Measurements from ENCODE around the gene FRMD4A.

Gene FRMD4A

DNA sequence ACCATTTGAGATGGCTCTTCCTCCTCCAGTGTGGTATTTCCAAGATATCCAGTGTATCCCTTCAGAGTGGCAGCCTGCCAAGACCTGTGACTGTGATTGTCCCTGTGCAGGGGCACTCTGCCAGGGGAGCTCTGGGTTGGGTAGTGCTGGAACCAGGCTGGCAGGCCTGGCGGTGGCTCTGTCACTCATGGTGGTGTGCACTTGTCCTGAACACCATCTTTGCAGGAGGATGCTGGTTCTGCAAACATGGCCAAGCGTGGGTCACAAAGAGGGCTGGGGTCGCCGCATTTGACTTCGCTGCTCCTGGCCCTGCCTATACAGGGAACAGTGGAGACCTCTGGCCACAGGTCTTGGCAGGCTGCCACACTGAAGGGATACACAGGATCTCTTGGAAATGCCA lies 538.7 kb downstream of the FRMD4A start:
- ChIA-PET CTCF (no interaction called here), POLR2A (no interaction called here)
- DNase-seq (ENCODE audit: extremely low spot score) = no peak
- TF ChIP-seq NFRKB (IDR thresholded peaks at IDR 0.05) (no peak), ELF4 (IDR thresholded peaks at IDR 0.05) (no peak), HDGF (IDR thresholded peaks at IDR 0.05; ENCODE audit: borderline replicate concordance) (no peak)
- TF ChIP-seq, protein P1, sequence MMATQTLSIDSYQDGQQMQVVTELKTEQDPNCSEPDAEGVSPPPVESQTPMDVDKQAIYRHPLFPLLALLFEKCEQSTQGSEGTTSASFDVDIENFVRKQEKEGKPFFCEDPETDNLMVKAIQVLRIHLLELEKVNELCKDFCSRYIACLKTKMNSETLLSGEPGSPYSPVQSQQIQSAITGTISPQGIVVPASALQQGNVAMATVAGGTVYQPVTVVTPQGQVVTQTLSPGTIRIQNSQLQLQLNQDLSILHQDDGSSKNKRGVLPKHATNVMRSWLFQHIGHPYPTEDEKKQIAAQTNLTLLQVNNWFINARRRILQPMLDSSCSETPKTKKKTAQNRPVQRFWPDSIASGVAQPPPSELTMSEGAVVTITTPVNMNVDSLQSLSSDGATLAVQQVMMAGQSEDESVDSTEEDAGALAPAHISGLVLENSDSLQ (IDR thresholded peaks at IDR 0.05) = no peak

DNA sequence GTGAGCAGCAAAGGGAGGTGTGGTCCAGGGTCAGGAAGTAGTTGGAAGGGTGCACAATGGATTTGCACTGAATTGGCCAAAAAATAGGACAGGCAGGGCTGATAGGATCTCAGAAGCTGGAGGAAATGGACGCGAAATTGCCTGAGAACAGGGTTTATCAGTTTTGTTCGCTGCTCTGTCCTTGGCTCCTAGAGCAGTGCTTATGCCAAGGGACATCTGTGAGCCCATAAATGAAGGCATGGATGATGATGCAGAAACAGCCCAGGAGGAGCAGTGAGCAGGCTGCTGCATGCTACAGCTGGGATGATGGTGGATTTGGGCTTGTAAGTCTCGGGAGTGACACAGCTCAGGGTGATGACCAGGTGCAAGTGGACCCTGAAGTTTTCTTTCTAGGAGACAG lies 539.2 kb downstream of the FRMD4A start:
- CTCF ChIA-PET = no interaction called here
- DNase-seq (ENCODE audit: extremely low spot score) = no peak
- TF ChIP-seq ZNF384 (IDR thresholded peaks at IDR 0.05) (no peak), TARDBP (IDR thresholded peaks at IDR 0.05) (no peak), FOXM1 (IDR thresholded peaks at IDR 0.05; ENCODE audit: borderline replicate concordance) (no peak), BHLHE40 (IDR thresholded peaks at IDR 0.05; ENCODE audit: borderline replicate concordance) (no peak), SP1 (IDR thresholded peaks at IDR 0.05) (no peak), FOXA1 (IDR thresholded peaks at IDR 0.05) (no peak), FOXK2 (IDR thresholded peaks at IDR 0.05) (no peak), ARNT (IDR thresholded peaks at IDR 0.05) (no peak), LEF1 (IDR thresholded peaks at IDR 0.05; ENCODE audit: borderline replicate concordance) (no peak), SUZ12 (IDR thresholded peaks at IDR 0.05) (no peak), L3MBTL2 (conservative IDR thresholded peaks at IDR 0.05) (no peak), CTBP1 (IDR thresholded peaks at IDR 0.05; ENCODE audit: borderline replicate concordance) (no peak), HDGF (IDR thresholded peaks at IDR 0.05; ENCODE audit: borderline replicate concordance) (no peak), ELF4 (IDR thresholded peaks at IDR 0.05) (no peak), NFRKB (IDR thresholded peaks at IDR 0.05) (no peak)
- TF ChIP-seq, protein P1 (IDR thresholded peaks at IDR 0.05) = no peak
- POLR2A ChIA-PET = no interaction called here

DNA sequence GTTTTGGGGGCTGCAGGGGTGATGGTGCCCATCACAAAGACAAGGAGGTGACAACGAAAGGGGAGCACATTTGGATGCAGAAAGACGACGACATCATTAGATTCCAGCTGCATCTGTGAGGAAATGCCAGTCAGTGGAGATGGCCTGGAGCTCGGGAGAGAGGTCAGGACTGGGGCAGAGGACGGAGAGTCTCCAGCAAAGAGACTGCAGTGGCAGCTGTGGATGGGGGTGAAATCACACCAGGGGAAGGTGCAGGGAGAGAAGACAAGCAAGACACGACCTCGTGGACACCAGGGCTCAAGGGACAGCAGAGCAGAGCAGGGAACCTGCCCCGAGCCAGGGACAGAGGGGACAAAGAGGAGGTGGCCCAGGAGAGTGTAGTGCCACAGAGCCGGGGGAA lies 540.5 kb downstream of the FRMD4A start:
- no peak for TF ChIP-seq L3MBTL2 (conservative IDR thresholded peaks at IDR 0.05)
- TF ChIP-seq, protein P1 (IDR thresholded peaks at IDR 0.05) = no peak
- ChIA-PET POLR2A (no interaction called here), CTCF (interaction anchor here (0.9 kb wide), 1 partner anchor 396 kb away, joined by 3 read pairs; no protein-coding TSS in a partner anchor)
- no peak for DNase-seq (ENCODE audit: extremely low spot score)

DNA sequence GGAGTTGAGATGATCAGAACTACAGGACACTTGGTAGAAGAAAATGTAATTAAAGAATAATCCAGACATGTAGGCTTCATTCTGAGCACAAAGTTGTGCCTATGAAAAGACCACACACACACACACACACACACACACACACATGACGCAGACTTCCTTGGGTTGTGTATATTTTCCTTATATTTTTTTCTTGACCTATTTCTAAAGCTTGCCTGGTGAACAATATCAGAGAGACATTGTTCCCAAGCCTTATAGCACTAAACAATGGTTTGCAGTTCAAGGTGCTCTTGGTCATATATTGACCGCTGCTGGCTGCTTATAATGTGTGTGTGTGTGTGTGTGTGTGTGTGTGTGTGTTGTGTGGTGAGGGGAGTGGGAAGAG lies 541.3 kb downstream of the FRMD4A start:
- ChIA-PET POLR2A (no interaction called here), CTCF (no interaction called here)
- TF ChIP-seq, protein P1 (IDR thresholded peaks at IDR 0.05) = no peak
- TF ChIP-seq ZNF384 (IDR thresholded peaks at IDR 0.05) = no peak
- TF ChIP-seq FOXM1 (IDR thresholded peaks at IDR 0.05; ENCODE audit: borderline replicate concordance) = no peak
- no peak for TF ChIP-seq BHLHE40 (IDR thresholded peaks at IDR 0.05; ENCODE audit: borderline replicate concordance)
- TF ChIP-seq FOXA1 (IDR thresholded peaks at IDR 0.05) = no peak
- TF ChIP-seq CTBP1 (IDR thresholded peaks at IDR 0.05; ENCODE audit: borderline replicate concordance) = no peak
- no peak for TF ChIP-seq SP1 (IDR thresholded peaks at IDR 0.05)
- TF ChIP-seq HDGF (IDR thresholded peaks at IDR 0.05; ENCODE audit: borderline replicate concordance) = no peak
- no peak for TF ChIP-seq ARNT (IDR thresholded peaks at IDR 0.05)
- TF ChIP-seq LEF1 (IDR thresholded peaks at IDR 0.05; ENCODE audit: borderline replicate concordance) = no peak
- TF ChIP-seq SUZ12 (IDR thresholded peaks at IDR 0.05) = no peak
- TF ChIP-seq L3MBTL2 (conservative IDR thresholded peaks at IDR 0.05) = no peak
- no peak for TF ChIP-seq TARDBP (IDR thresholded peaks at IDR 0.05)
- no peak for TF ChIP-seq NFRKB (IDR thresholded peaks at IDR 0.05)
- TF ChIP-seq ELF4 (IDR thresholded peaks at IDR 0.05) = no peak
- TF ChIP-seq FOXK2 (IDR thresholded peaks at IDR 0.05) = no peak
- no peak for DNase-seq (ENCODE audit: extremely low spot score)

DNA sequence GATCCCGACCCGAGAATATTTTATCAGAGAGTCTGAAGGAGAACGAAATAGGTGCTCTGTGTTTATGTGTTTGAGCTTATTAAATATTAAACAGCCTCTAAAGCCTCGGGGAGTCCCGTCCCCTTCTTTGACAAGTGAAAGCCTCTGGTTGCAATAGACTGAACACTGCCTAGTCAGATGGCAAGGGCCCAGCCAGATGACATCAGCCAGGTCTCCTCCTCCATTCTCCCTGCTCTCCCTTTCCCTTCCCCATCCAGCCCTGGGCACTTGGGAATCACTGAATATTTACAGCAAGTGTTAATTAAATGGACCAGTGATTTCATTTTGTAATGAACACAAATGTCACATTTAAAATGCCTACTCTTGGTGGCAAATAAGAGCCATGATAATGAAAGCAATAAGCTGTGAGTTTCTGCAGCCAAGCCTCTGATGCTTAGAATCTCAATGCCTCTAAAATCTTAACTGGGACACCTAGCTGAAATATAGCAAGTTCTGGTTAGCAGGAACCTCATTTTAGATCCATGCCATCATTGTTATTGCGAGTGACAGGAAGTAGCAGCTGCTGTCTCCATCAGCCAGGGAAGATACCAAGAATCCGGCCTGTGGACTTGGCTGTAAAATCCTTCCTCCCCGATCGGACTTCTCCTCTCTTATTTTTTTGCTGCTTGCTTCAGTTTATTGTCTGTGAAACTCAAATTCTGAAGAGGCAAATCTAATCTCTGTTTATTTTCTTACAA lies 541.8 kb downstream of the FRMD4A start:
- TF ChIP-seq L3MBTL2 (conservative IDR thresholded peaks at IDR 0.05) (no peak), FOXK2 (IDR thresholded peaks at IDR 0.05) (no peak), FOXA1 (IDR thresholded peaks at IDR 0.05) (no peak), SUZ12 (IDR thresholded peaks at IDR 0.05) (no peak), SP1 (IDR thresholded peaks at IDR 0.05) (no peak), FOXM1 (IDR thresholded peaks at IDR 0.05; ENCODE audit: borderline replicate concordance) (no peak), LEF1 (IDR thresholded peaks at IDR 0.05; ENCODE audit: borderline replicate concordance) (no peak), TARDBP (IDR thresholded peaks at IDR 0.05) (no peak), BHLHE40 (IDR thresholded peaks at IDR 0.05; ENCODE audit: borderline replicate concordance) (no peak), CTBP1 (IDR thresholded peaks at IDR 0.05; ENCODE audit: borderline replicate concordance) (no peak), ELF4 (IDR thresholded peaks at IDR 0.05) (no peak)
- TF ChIP-seq, protein P1 (IDR thresholded peaks at IDR 0.05) = no peak
- CTCF ChIA-PET = interaction anchor here (0.7 kb wide), 1 partner anchor 282 kb away, joined by 3 read pairs; no protein-coding TSS in a partner anchor
- DNase-seq (ENCODE audit: extremely low spot score) = no peak
- POLR2A ChIA-PET = no interaction called here
